GM18499 (cell line): ENCODE measurements around the gene RANBP3.
"Not testable (repeated sequence)": the region's sequence is repeated elsewhere in the genome, so short reads cannot be mapped to it uniquely, and the experiment has no call there.

Source experiments
- ATAC-seq: cut with Tn5 transposase; IDR thresholded peaks from one replicate; pipeline ENCODE4 v1.9.1; 2021; ENCODE audit warnings: moderate number of reproducible peaks; ENCODE audit not compliant: insufficient read depth, unreplicated experiment

The RANBP3 gene

DNA sequence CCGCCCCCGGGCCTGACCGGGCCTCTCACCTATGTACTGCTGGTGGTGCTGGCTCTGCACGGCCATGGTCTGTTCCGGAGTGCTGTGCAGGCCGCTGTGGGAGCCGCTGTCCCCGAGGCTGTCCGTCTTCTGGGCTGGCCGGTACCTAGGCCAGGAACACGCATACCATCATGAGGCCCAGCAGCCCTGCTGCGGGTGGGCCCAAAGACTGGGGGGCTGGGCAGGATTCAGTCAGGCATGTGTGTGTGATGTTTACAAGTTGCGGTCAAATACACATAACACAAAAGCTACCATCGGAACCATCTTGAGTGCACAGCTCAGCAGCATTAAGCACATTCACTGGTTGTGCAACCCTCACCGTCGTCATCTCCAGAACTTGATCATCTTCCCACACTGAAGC, 32.2 kb upstream of the RANBP3 start:
- ATAC-seq: no peak

- no peak for ATAC-seq
These were observed 29.9 kb upstream of the RANBP3 start for GRCh38 chr19:6007866-6008265.

DNA sequence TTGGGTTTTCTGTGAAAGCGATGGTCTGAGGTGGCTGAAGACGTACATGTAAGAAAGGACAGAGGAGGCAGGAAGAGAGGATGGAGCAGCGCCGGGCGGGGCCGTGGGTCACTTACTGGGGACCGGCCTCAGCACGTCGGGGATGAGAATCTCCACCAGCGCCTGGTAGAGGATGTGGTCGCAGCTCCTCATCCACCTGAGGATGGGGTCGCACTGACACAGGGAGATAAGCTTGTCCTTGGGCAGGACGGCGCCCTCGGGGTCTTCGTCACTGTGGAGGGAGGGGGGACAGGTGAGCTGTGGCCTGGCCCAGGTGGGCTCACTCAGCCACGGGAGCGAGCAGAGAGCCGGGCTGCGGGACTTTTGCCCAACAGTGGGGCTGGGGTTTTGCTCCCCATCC, 29.0 kb upstream of the RANBP3 start:
- no peak for ATAC-seq

DNA sequence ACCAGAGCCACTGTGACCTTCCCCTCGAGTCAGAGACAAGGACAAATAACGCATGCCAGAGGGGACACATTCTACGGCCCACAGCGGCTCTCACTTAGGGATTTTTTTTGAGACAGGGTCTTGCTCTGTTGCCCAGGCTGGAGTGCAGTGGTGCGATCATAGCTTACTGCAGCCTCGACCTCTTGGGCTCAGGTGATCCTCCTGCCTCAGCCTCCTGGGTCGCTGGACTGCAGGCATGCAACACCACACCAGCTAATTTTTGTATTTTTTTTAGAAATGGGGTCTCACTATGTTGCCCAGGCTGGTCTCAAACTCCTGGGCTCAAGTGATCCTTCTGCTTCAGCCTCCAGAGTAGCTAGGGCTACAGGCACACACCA, 28.1 kb upstream of the RANBP3 start:
- not testable (repeated sequence) for ATAC-seq

DNA sequence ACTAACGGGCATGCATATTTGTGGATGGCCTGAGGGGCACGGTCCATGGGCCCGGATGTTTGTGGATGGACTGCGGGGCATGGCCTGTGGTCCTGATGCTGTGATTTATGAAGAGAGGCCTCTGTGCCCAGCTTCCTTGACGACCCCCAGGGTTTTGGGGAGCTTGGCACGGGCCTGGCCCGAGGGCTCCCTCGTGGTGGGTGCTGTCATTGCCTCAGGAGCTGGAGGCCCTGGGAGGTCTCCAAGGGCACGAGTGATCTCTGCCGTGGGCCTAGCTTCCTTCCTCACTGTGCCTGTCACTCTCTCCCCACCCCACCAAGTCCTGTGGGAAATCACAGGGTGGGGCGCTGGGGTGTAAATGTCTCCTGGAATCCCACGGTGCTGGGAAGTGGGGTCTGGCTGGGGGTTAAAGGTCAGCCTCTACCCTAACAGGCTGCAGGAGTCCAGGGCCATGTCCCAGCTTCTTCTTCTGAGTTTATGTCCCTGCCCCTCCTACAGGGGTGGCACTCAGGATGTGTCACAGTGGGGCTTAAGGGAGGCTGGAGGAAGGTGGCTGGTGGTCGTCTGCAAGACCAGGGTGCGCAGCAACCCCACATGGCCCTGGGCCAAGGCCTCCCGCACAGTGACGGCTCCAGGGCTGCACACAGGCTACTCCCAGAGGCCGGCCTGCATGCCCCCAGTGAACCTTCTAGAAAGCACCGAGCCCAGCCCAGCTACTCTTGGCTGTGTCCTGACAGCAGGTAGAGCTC, 27.6 kb upstream of the RANBP3 start:
- ATAC-seq: no peak

DNA sequence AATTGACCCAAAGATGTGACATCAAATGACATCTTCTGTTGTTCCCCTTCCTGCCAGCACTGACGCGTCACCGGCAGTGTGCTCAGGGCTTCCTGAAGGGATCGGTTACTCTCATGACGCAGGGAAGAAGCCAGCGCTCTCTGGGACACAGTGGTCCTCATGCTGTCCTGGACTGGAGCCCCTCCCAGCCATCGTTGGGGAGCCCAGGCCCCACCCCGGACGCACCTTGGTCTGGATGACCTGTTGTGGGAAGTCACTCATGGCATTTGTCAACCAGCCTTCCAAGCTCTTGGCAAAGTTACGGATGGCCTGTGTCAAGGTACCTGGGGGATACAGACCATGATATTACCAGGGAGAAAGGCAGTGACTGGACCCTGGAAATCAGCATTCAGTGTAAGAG, 26.0 kb upstream of the RANBP3 start:
- ATAC-seq: no peak

- ATAC-seq: no peak
These were observed 24.7 kb upstream of the RANBP3 start for GRCh38 chr19:6002591-6002990.

- ATAC-seq: no peak
These were observed 22.4 kb upstream of the RANBP3 start for GRCh38 chr19:6000228-6000847.

- no peak for ATAC-seq
These were observed 21.8 kb upstream of the RANBP3 start for GRCh38 chr19:5999693-6000092.

GRCh38 chr19:5997371-5997770, 19.4 kb upstream of the RANBP3 start:
- ATAC-seq: no peak

DNA sequence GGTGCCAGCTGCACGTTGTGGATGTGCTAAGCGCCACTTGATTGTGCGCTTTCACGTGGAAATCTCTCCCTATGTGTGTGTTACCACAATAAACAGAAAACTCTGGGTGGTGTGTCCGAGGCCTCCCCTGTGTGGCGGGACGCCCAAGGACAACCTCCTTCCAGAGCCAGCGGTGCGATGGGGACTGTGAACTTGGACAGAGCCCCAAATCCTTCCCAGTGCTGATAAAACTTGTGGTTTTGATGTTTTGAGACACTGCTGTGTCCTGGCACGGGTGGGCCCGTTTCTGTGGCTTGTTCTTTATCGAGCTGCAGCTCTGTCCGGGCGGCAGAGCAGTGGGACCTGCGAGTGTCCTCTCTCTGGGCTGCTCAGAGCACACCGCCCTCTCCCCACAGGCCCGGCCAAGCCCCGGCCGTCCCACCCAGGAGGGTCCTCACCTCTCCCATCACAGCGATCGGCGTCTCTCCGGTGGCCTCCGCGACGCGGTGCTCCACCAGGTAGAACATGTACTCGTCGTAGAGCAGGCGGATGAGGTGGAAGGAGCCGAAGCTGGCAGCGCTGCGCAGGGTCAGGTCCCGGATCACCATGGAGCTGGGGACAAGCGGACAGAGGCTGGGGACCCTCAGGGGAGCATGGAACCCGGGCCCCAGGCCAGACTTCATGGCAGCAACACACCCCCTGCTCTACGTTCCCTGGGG, 18.8 kb upstream of the RANBP3 start:
- ATAC-seq: no peak

DNA sequence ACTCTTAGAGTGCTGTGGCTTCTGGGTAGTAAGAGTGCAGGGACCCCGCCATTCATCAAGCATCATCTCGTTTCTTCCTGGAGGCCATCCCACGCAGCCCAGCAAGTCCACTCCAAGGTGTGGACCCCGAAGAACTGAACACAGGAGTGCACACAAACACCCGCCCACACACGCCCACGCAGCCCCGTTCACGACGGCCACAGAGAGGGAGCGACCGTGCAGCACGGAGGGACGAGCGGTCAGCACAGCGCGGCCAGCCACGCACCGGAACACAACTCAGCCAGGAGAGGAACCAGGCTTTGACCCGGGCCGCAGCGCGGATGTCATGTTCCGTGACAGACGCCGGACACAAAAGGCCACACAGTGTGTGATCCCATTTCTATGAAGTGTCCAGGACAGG, 18.2 kb upstream of the RANBP3 start:
- ATAC-seq: no peak

GRCh38 chr19:5995606-5996005, 17.7 kb upstream of the RANBP3 start:
- no peak for ATAC-seq

- ATAC-seq: no peak
These were observed 16.6 kb upstream of the RANBP3 start for GRCh38 chr19:5994405-5995165.

DNA sequence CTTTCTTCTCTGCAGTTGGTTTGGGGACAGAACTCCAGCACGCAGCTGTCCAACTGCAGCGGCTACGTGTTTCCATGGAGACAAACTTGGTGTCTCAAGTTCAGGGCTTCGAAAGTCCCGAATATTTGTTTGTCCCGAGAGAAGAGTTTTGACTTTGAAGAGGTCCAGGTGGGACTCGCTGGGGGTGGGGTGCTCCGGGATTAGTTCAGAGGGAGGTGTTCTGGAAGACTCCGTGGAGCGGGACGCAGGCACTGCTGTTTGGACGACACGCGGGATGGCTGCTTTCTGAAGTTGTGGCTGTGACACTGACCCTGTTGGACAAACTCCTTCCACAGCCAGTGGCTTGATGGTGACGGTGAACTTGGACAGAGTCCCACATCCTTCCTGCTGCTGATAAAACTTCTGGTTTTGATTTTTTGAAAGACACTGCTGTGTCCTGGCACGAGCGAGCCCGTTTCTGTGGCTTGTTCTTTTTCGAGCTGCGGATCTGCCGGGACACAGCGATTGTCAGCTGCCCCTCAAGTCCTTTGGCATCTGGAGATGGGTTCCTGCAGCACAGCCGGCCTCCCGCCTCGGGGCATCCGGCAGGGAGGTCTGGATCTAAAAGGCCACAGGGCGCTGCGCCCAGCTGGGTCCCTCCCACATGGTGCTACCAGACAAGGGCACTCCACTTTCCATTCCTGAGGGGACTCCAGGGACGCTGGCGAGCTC, 15.9 kb upstream of the RANBP3 start:
- no peak for ATAC-seq

- ATAC-seq: no peak
These were observed 15.3 kb upstream of the RANBP3 start for GRCh38 chr19:5993201-5993600.

- ATAC-seq: no peak
These were observed 14.8 kb upstream of the RANBP3 start for GRCh38 chr19:5992756-5993155.

DNA sequence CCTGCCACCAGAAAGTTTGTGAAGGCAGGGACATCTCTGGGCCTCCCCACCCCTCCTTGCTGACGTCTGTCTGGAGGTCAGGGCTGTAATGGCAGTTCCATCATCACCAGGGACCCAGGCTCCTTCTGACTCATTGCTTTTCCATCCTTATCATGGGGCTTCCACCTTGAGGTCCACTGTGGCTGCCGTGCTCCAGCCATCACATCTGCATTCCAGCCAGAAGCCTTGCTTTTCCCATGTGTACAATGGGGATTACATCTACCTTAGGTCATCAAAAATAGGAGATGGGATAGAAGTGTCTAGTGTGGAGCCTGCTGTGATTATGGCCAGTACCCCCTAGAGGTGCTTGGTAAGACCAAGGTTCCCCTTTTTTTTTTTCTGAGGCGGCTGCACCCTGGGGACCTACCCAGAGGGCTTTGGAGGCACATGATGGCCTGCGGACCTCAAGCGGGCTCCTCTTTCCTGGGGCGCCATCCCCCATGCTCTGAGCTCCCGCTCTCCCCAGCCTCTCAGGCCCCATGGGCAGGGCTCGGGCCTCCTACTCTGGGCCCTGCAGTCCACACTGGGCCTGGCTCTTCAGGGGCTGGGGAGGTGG, 13.4 kb upstream of the RANBP3 start:
- no peak for ATAC-seq

GRCh38 chr19:5990289-5990797, 12.4 kb upstream of the RANBP3 start:
- ATAC-seq: no peak
